K562 (cell line): ENCODE results near the gene LIX1. TPM values are rescaled to one million over a fixed set of nuclear protein-coding genes. Genes with fewer than 3 reads are reported as not detected.

ENCODE experiments used
- ATAC-seq: fragments of 200-7000 bp; cut with Tn5 transposase; 3 replicates; pipeline ENCODE4 v1.9.1; 2020; ENCODE audit warnings: moderate library complexity
- BruUV-seq: library from RNA; stranded (reverse); fragments of 400-500 nt; replicated peaks from 2 replicates; lab custom pipeline; 2021; lab: Mats Ljungman, UMichigan
- CTCF ChIA-PET: fragments of 300-600 bp; formaldehyde crosslinking; extraction: SDS; loops from one replicate; lab custom pipeline; 2021; ENCODE audit warnings: low intra/inter-chr PET ratio; lab: Yijun Ruan, JAX
- POLR2A ChIA-PET: fragments of 300-600, 350-650 bp; sonication (Branson Sonifier 250); formaldehyde crosslinking; extraction: SDS; loops from one replicate; lab custom pipeline; 2021; ENCODE audit warnings: antibody characterized with exemption, inconsistent platforms; lab: Yijun Ruan, JAX
- DNase-seq, 4 experiments: peaks; one replicate each; pipeline versions ENCODE4 v3.0.0 to v3.0.0-alpha.2; 2011 to 2018; ENCODE audit warnings: low spot score in 3 of 4, mixed read lengths in 3 of 4; ENCODE audit errors: extremely low read depth in 1 of 4
- FAIRE-seq: peaks from 2 replicates; lab custom pipeline; 2011; peaks lifted over from hg19 to GRCh38; lab: Jason Lieb, UNC
- H2AFZ ChIP-seq: 2 replicates; pipeline ENCODE4 v1.6.0; 2011; ENCODE audit warnings: low read depth, low read length, control low read depth, inconsistent platforms
- H3K27ac ChIP-seq: fragments of 200-600 bp; 3 replicates; pipeline ENCODE4 v1.8.0; 2011; ENCODE audit warnings: low read depth, mild to moderate bottlenecking, control low read depth, inconsistent platforms, low read length, moderate library complexity, mixed read lengths; ENCODE audit errors: extremely low read depth
- H3K27me3 ChIP-seq, 2 experiments: fragments of 300-600 bp in 1 of 2; 2 replicates in 1 of 2; 3 replicates in 1 of 2; pipeline versions ENCODE4 v1.6.0 to v1.8.0; 2011; ENCODE audit warnings: inconsistent platforms in 2 of 2, low read length in 2 of 2, mild to moderate bottlenecking in 1 of 2, mixed read lengths in 1 of 2, moderate library complexity in 1 of 2; ENCODE audit not compliant: control insufficient read depth in 2 of 2, insufficient read depth in 2 of 2
- H3K36me3 ChIP-seq: fragments of 300-600 bp; 3 replicates; pipeline ENCODE4 v1.8.0; 2011; ENCODE audit warnings: mild to moderate bottlenecking, low read length, inconsistent platforms; ENCODE audit not compliant: control insufficient read depth, insufficient read depth
- H3K4me1 ChIP-seq, 2 experiments: fragments of 200-600 bp in 1 of 2; replicated peaks in 1 of 2; 2 replicates in 1 of 2; 3 replicates in 1 of 2; pipeline versions ENCODE4 v1.5.1 to v1.8.0; 2011; ENCODE audit warnings: inconsistent platforms in 2 of 2, low read length in 2 of 2, mild to moderate bottlenecking in 1 of 2, mixed read lengths in 1 of 2, moderate library complexity in 1 of 2; ENCODE audit not compliant: control insufficient read depth in 2 of 2, insufficient read depth in 2 of 2
- H3K4me2 ChIP-seq: 2 replicates; pipeline ENCODE4 v1.6.1; 2011; ENCODE audit warnings: low read length, control low read depth, inconsistent platforms, mixed read lengths; ENCODE audit not compliant: insufficient read depth
- H3K4me3 ChIP-seq: fragments of 200-600 bp; sonication (generic), shearing (Covaris generic); 2 replicates; pipeline ENCODE4 v1.5.1; 2016; ENCODE audit warnings: control low read depth, inconsistent platforms
- H3K79me2 ChIP-seq: fragments of 200-600 bp; 3 replicates; pipeline ENCODE4 v1.8.0; 2011; ENCODE audit warnings: low read length, inconsistent platforms; ENCODE audit not compliant: control insufficient read depth, insufficient read depth
- H3K9ac ChIP-seq, 2 experiments: 2 replicates each; pipeline versions ENCODE4 v1.6.0 to v1.6.1; 2011; ENCODE audit warnings: low read depth in 2 of 2, low read length in 2 of 2, control low read depth in 1 of 2, inconsistent platforms in 1 of 2, mild to moderate bottlenecking in 1 of 2, mixed read lengths in 1 of 2; ENCODE audit not compliant: insufficient read depth in 1 of 2
- H3K9me1 ChIP-seq: one replicate; pipeline ENCODE4 v1.6.0; 2011; ENCODE audit warnings: inconsistent platforms, mild to moderate bottlenecking, low read length, moderate library complexity; ENCODE audit not compliant: control insufficient read depth, insufficient read depth
- H3K9me3 ChIP-seq: replicated peaks from 2 replicates; pipeline ENCODE4 v1.5.1; 2011; ENCODE audit warnings: low read depth, low read length, inconsistent platforms; ENCODE audit not compliant: control insufficient read depth, insufficient read depth
- H4K20me1 ChIP-seq: replicated peaks from 2 replicates; pipeline ENCODE4 v1.6.1; 2011; ENCODE audit warnings: low read length, inconsistent platforms, mixed read lengths; ENCODE audit not compliant: control insufficient read depth, insufficient read depth
- ATF6 ChIP-seq: sonication (generic); formaldehyde crosslinking; IDR thresholded peaks from 2 replicates; pipeline ENCODE4 v1.4.0; 2020; ENCODE audit warnings: mild to moderate bottlenecking, missing genetic modification reagents
- ATF7 ChIP-seq: fragments of 450-650 bp; IDR thresholded peaks from 2 replicates; pipeline ENCODE4 v1.7.1; 2014; ENCODE audit warnings: mild to moderate bottlenecking, moderate library complexity
- CEBPB ChIP-seq: fragments of 450-650 bp; IDR thresholded peaks from 2 replicates; pipeline ENCODE4 v1.6.1; 2016; ENCODE audit warnings: missing genetic modification characterization, missing compliant biosample characterization
- DIDO1 ChIP-seq: fragments of 450-650 bp; IDR thresholded peaks from 2 replicates; pipeline ENCODE4 v1.6.1; 2016; ENCODE audit warnings: low read depth, missing biosample characterization, missing genetic modification characterization
- FOS ChIP-seq: IDR thresholded peaks from 3 replicates; pipeline ENCODE4 v1.6.1; 2011; ENCODE audit not compliant: insufficient read length; ENCODE audit errors: extremely low read depth
- GATAD2B ChIP-seq: fragments of 450-650 bp; IDR thresholded peaks from 2 replicates; pipeline ENCODE4 v1.6.1; 2017; ENCODE audit warnings: mild to moderate bottlenecking, borderline replicate concordance
- IRF2 ChIP-seq: sonication (generic); formaldehyde crosslinking; IDR thresholded peaks from 2 replicates; pipeline ENCODE4 v1.8.1; 2022; ENCODE audit warnings: mild to moderate bottlenecking, missing genetic modification reagents
- PRMT5 ChIP-seq: sonication (generic); formaldehyde crosslinking; IDR thresholded peaks from 2 replicates; pipeline ENCODE4 v1.5.0; 2020; ENCODE audit warnings: missing genetic modification reagents
- RFX1 ChIP-seq: fragments of 450-650 bp; IDR thresholded peaks from 2 replicates; pipeline ENCODE4 v1.6.1; 2016; ENCODE audit warnings: mild to moderate bottlenecking, moderate library complexity
- SNRNP70 ChIP-seq: fragments of 200-400 bp; formaldehyde crosslinking; optimal IDR thresholded peaks from 2 replicates; pipeline ENCODE3; 2017; ENCODE audit warnings: low read depth, low read length
- ZNF280A ChIP-seq: fragments of 450-650 bp; IDR thresholded peaks from 2 replicates; pipeline ENCODE4 v1.6.1; 2018; ENCODE audit warnings: mild to moderate bottlenecking, low read depth; ENCODE audit not compliant: partially characterized antibody
- WGBS: fragments of 100-300 bp; shearing (Covaris generic); methylation state at CpG from one replicate; pipeline ENCODE4 v1.1.6; 2016; ENCODE audit warnings: low coverage, mixed read lengths; ENCODE audit not compliant: insufficient coverage; ENCODE audit errors: missing lambda C conversion rate; 5-methylcytosine and 5-hydroxymethylcytosine counted together
- in situ Hi-C: fragments of 300-500 bp; cut with MboI; formaldehyde crosslinking; loops from 4 replicates; pipeline ENCODE4 v1.15.0; 2018; ENCODE audit warnings: inconsistent platforms, mixed read lengths
- intact Hi-C: fragments of 100-400 bp; cut with micrococcal nuclease; formaldehyde crosslinking; loops from 2 replicates; pipeline ENCODE4 v1.14.2; 2022
- polyA plus RNA-seq, 8 experiments: library from polyadenylated mRNA; depleted of rRNA in 4 of 8; stranded (reverse) in 5 of 8; unstranded in 3 of 8; fragments of >200 nt; fragmentation: Nextera tagmentation in 2 of 8; fragmentation: Illumina TruSeq in 1 of 8; extraction: Ambion mirVana in 2 of 8; extraction: Trizol in 1 of 8; gene quantifications; 2 replicates each; pipeline versions ENCODE4 v1.2.1 to v1.2.3, GENCODE V29; 2011 to 2014; ENCODE audit warnings: inconsistent platforms in 1 of 8, missing spikeins in 1 of 8
- total RNA-seq, 7 experiments: library from RNA; depleted of rRNA in 6 of 7; stranded (reverse); fragments of >200 nt in 6 of 7; fragmentation: Illumina TruSeq in 2 of 7; extraction: Trizol in 2 of 7; gene quantifications; 2 replicates each; pipeline versions ENCODE4 v1.2.1 to v1.2.3, GENCODE V29; 2011 to 2021; ENCODE audit warnings: low replicate concordance in 1 of 7

The LIX1 gene
- total and polyA plus RNA-seq, 9 of the 15 experiments (the other 6 are each of a cell fraction or from before 2014, with no cell fraction given), result 0.01 to 0.18 TPM; not detected in 7

DNA sequence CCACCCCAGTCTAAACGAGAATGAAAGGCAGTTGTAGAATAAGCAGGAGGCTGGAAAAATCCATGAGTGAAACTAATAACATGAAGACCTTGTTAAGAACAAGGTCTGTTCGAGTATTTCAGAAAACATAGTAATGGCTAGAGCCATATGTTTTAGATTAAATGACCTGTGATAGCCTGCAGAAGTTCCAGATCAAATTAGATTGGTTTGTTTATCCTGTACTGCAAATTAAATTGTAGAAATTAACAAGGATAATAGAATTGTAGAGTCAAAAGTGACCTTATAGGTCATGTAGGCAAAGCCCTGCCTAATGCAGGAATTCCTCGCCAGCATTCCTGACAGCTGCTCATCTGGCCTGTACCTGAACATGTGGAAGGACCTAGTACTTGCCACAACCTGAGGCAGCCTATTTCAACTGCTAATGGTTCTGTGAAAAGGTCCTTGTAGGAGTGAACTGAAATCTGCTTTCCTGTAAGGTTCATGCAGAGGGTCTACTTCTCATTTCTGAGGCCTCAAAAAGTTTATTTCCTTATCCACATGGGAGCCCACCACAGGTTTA lies 17.2 kb downstream of the LIX1 start:
- Histone ChIP-seq H3K4me2 (no peak overlapping the region), H3K4me1 (peaks cover 0 to 8% of the 10 kb centered on the region in 2 experiments; a peak in 2 of 5 replicates), H3K27me3 (no peaks in the 10 kb centered on the region), H3K9ac (no peak overlapping the region), H3K27ac (no peak overlapping the region), H3K9me1 (no peaks in the 10 kb centered on the region), H3K79me2 (no peaks in the 10 kb centered on the region), H2AFZ (no peak overlapping the region), H3K36me3 (no peaks in the 10 kb centered on the region), H4K20me1 (no peaks in the 10 kb centered on the region), H3K9me3 (no peaks in the 10 kb centered on the region), H3K4me3 (no peak overlapping the region)
- DNase-seq (no peak), FAIRE-seq (no peak), ATAC-seq (no peak)
- TF ChIP-seq ZNF280A (no peak), RFX1 (no peak), ATF6 (CRISPR knock-in tag) (no peak), PRMT5 (CRISPR knock-in tag) (no peak), SNRNP70 (no peak), ATF7 (no peak), DIDO1 (tag) (no peak), CEBPB (tag) (no peak), GATAD2B (no peak), FOS (no peak), IRF2 (CRISPR knock-in tag) (no peak)
- ChIA-PET POLR2A (no interaction called here), CTCF (no interaction called here)
- in situ Hi-C loops (no loop called here), intact Hi-C loops (no loop called here)
- BruUV-seq, result no TSS peak
- 48% methylated on average over 3 of the region's 3 CpGs for WGBS
